HCT116 (cell line): ENCODE data around the gene FYCO1. TPM values are rescaled to one million over a fixed set of nuclear protein-coding genes. Genes with fewer than 3 reads are reported as not detected.

Experiments
- ATAC-seq: fragments of 200-7000 bp; cut with Tn5 transposase; 2 replicates; pipeline ENCODE4 v1.9.1; 2020; ENCODE audit warnings: mild to moderate bottlenecking, moderate library complexity
- BruUV-seq: library from RNA; stranded (reverse); fragments of 400-500 nt; replicated peaks from 2 replicates; lab custom pipeline; 2021; lab: Mats Ljungman, UMichigan
- CTCF ChIA-PET: fragments of 300-600 bp; sonication (Branson Sonifier 250); formaldehyde crosslinking; loops from one replicate; lab custom pipeline; 2021; ENCODE audit warnings: antibody characterized with exemption; lab: Charles Lee
- POLR2A ChIA-PET: fragments of 300-600, 350-600 bp; sonication (Branson Sonifier 250); formaldehyde crosslinking; loops from one replicate; lab custom pipeline; 2021; ENCODE audit warnings: antibody characterized with exemption; lab: Charles Lee
- RAD21 ChIA-PET, 2 experiments: fragments of 300-600 bp; sonication (Branson Sonifier 250); formaldehyde crosslinking; loops; one replicate each; lab custom pipeline; 2023; ENCODE audit warnings: low total read pairs in 2 of 2; ENCODE audit not compliant: uncharacterized antibody in 2 of 2, unreplicated experiment in 2 of 2, low non-redundant PET in 1 of 2; lab: Charles Lee
- DNase-seq: peaks from one replicate; pipeline ENCODE4 v3.0.0-alpha.2; 2010; ENCODE audit warnings: low read depth, low spot score
- H2AFZ ChIP-seq: fragments of 200-600 bp; shearing (Covaris generic), sonication (generic); 2 replicates; pipeline ENCODE4 v1.6.1; 2017; ENCODE audit warnings: low read depth, mixed run types, mixed read lengths, antibody characterized with exemption, low read length; ENCODE audit not compliant: poor library complexity, severe bottlenecking
- H3K27ac ChIP-seq: 2 replicates; pipeline ENCODE4 v1.5.1; 2012; ENCODE audit warnings: low read depth, low read length
- H3K27me3 ChIP-seq: fragments of 200-600 bp; sonication (generic); 2 replicates; pipeline ENCODE4 v1.6.1; 2016; ENCODE audit warnings: mixed run types, low read length, mixed read lengths; ENCODE audit not compliant: insufficient read depth
- H3K36me3 ChIP-seq, 2 experiments: fragments of 200-500 bp in 1 of 2; fragments of 200-600 bp in 1 of 2; sonication (Bioruptor generic) in 1 of 2; sonication (generic) in 1 of 2; 2 replicates each; pipeline versions ENCODE4 v1.5.1 to v1.6.1; 2014 to 2016; ENCODE audit warnings: low read length in 2 of 2, inconsistent platforms in 1 of 2, mixed read lengths in 1 of 2, mixed run types in 1 of 2; ENCODE audit not compliant: insufficient read depth in 2 of 2, control insufficient read depth in 1 of 2
- H3K4me1 ChIP-seq, 2 experiments: fragments of 200-600 bp in 1 of 2; sonication (generic) in 1 of 2; 2 replicates each; pipeline versions ENCODE4 v1.5.1 to v1.6.1; 2012 to 2017; ENCODE audit warnings: low read length in 2 of 2, inconsistent platforms in 1 of 2, mild to moderate bottlenecking in 1 of 2, mixed read lengths in 1 of 2, mixed run types in 1 of 2, moderate library complexity in 1 of 2; ENCODE audit not compliant: insufficient read depth in 2 of 2, control insufficient read depth in 1 of 2
- H3K4me2 ChIP-seq: fragments of 200-600 bp; sonication (generic); 2 replicates; pipeline ENCODE4 v1.6.1; 2017; ENCODE audit warnings: mixed run types, low read length, mixed read lengths
- H3K4me3 ChIP-seq, 2 experiments: fragments of 200-600 bp in 1 of 2; sonication (generic) in 1 of 2; replicated peaks in 1 of 2; 2 replicates each; pipeline ENCODE4 v1.5.1; 2011 to 2016; ENCODE audit warnings: low read length in 2 of 2, control low read depth in 1 of 2, low read depth in 1 of 2, mild to moderate bottlenecking in 1 of 2, mixed read lengths in 1 of 2, mixed run types in 1 of 2
- H3K79me2 ChIP-seq: fragments of 200-600 bp; sonication (generic); 2 replicates; pipeline ENCODE4 v1.6.1; 2017; ENCODE audit warnings: mild to moderate bottlenecking, mixed run types, low read length, moderate library complexity, mixed read lengths; ENCODE audit not compliant: insufficient read depth
- H3K9ac ChIP-seq: fragments of 200-600 bp; sonication (generic); 2 replicates; pipeline ENCODE4 v1.6.1; 2016; ENCODE audit warnings: low read length, mixed read lengths
- H3K9me2 ChIP-seq: fragments of 200-600 bp; sonication (generic), shearing (Covaris generic); 2 replicates; pipeline ENCODE4 v1.6.1; 2017; ENCODE audit warnings: mixed run types, mild to moderate bottlenecking, moderate library complexity; ENCODE audit not compliant: insufficient read depth
- H3K9me3 ChIP-seq, 2 experiments: fragments of 200-500 bp in 1 of 2; fragments of 200-600 bp in 1 of 2; sonication (Bioruptor generic) in 1 of 2; sonication (generic) in 1 of 2; 2 replicates each; pipeline ENCODE4 v1.6.1; 2014 to 2017; ENCODE audit warnings: low read length in 2 of 2, mixed read lengths in 2 of 2, inconsistent platforms in 1 of 2, low read depth in 1 of 2, mild to moderate bottlenecking in 1 of 2, mixed run types in 1 of 2, moderate library complexity in 1 of 2; ENCODE audit not compliant: control insufficient read depth in 1 of 2, insufficient read depth in 1 of 2
- H4K20me1 ChIP-seq: fragments of 200-600 bp; sonication (generic), shearing (Covaris generic); 2 replicates; pipeline ENCODE4 v1.6.1; 2017; ENCODE audit warnings: mixed run types, mild to moderate bottlenecking, moderate library complexity; ENCODE audit not compliant: insufficient read depth
- EGR1 ChIP-seq: IDR thresholded peaks from 2 replicates; pipeline ENCODE4 v1.6.1; 2012; ENCODE audit warnings: low read depth
- ELF1 ChIP-seq: IDR thresholded peaks from 2 replicates; pipeline ENCODE4 v1.6.1; 2012; ENCODE audit warnings: low read depth, borderline replicate concordance
- JUND ChIP-seq: IDR thresholded peaks from 2 replicates; pipeline ENCODE4 v1.6.1; 2012
- MAX ChIP-seq: IDR thresholded peaks from 2 replicates; pipeline ENCODE4 v1.6.1; 2012
- POLR2A ChIP-seq: IDR thresholded peaks from 2 replicates; pipeline ENCODE4 v1.7.0; 2011; ENCODE audit warnings: borderline replicate concordance; ENCODE audit not compliant: insufficient read depth, insufficient read length; ENCODE audit errors: extremely low read depth
- POLR2AphosphoS5 ChIP-seq: IDR thresholded peaks from 2 replicates; pipeline ENCODE4 v1.6.1; 2011; ENCODE audit warnings: mild to moderate bottlenecking, low read depth, low read length, moderate library complexity
- SIN3A ChIP-seq: IDR thresholded peaks from 2 replicates; pipeline ENCODE4 v1.6.1; 2012; ENCODE audit warnings: low read depth
- SRF ChIP-seq: IDR thresholded peaks from 2 replicates; pipeline ENCODE4 v1.6.1; 2012; ENCODE audit warnings: low read depth
- TCF7L2 ChIP-seq: IDR thresholded peaks from 2 replicates; pipeline ENCODE4 v1.7.0; 2011; ENCODE audit warnings: borderline replicate concordance, inconsistent platforms; ENCODE audit not compliant: insufficient read depth, insufficient read length; ENCODE audit errors: extremely low read depth
- intact Hi-C: fragments of 100-400 bp; cut with micrococcal nuclease; formaldehyde crosslinking; loops from 2 replicates; pipeline ENCODE4 v1.10.0; 2022
- total RNA-seq: library from RNA; stranded (reverse); gene quantifications from one replicate; pipeline ENCODE4 v1.2.1, GENCODE V29; 2021; ENCODE audit not compliant: unreplicated experiment
- TF ChIP-seq, protein P1 (sequence below): IDR thresholded peaks from 2 replicates; pipeline ENCODE4 v1.6.1; 2012; ENCODE audit warnings: low read depth

The FYCO1 gene
- total RNA-seq, 1 experiment from 2014 or later, result 15.8 TPM

- H3K4me1 ChIP-seq, result no peaks in the 10 kb centered on the region
- H3K27ac ChIP-seq, result no peak overlapping the region
- CTCF ChIA-PET, result no interaction called here
- H3K4me3 ChIP-seq, result no peak overlapping the region
- H3K79me2 ChIP-seq, result no peaks in the 10 kb centered on the region
- no peak for DNase-seq
- H3K9me2 ChIP-seq, result no peaks in the 10 kb centered on the region
- intact Hi-C loops, result no loop called here
- POLR2A ChIA-PET, result no interaction called here
- RAD21 ChIA-PET, result no interaction called here
- H3K36me3 ChIP-seq, result no peaks in the 10 kb centered on the region
- H3K27me3 ChIP-seq, result no peaks in the 10 kb centered on the region
- no peak overlapping the region for H3K9ac ChIP-seq
- no peak for TF ChIP-seq POLR2AphosphoS5
- TF ChIP-seq EGR1, result no peak
- no peak for TF ChIP-seq SRF
- no peak for TF ChIP-seq TCF7L2
- no peak for TF ChIP-seq ELF1
- no peak for TF ChIP-seq MAX
- no peak for TF ChIP-seq POLR2A
- TF ChIP-seq SIN3A, result no peak
- no peak for TF ChIP-seq JUND
- TF ChIP-seq, protein P1, sequence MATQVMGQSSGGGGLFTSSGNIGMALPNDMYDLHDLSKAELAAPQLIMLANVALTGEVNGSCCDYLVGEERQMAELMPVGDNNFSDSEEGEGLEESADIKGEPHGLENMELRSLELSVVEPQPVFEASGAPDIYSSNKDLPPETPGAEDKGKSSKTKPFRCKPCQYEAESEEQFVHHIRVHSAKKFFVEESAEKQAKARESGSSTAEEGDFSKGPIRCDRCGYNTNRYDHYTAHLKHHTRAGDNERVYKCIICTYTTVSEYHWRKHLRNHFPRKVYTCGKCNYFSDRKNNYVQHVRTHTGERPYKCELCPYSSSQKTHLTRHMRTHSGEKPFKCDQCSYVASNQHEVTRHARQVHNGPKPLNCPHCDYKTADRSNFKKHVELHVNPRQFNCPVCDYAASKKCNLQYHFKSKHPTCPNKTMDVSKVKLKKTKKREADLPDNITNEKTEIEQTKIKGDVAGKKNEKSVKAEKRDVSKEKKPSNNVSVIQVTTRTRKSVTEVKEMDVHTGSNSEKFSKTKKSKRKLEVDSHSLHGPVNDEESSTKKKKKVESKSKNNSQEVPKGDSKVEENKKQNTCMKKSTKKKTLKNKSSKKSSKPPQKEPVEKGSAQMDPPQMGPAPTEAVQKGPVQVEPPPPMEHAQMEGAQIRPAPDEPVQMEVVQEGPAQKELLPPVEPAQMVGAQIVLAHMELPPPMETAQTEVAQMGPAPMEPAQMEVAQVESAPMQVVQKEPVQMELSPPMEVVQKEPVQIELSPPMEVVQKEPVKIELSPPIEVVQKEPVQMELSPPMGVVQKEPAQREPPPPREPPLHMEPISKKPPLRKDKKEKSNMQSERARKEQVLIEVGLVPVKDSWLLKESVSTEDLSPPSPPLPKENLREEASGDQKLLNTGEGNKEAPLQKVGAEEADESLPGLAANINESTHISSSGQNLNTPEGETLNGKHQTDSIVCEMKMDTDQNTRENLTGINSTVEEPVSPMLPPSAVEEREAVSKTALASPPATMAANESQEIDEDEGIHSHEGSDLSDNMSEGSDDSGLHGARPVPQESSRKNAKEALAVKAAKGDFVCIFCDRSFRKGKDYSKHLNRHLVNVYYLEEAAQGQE, result no peak
- H3K4me2 ChIP-seq, result no peak overlapping the region
- BruUV-seq, result no TSS peak
- no peak overlapping the region for H2AFZ ChIP-seq
- no peaks in the 10 kb centered on the region for H3K9me3 ChIP-seq
- no peak for ATAC-seq
- H4K20me1 ChIP-seq, result no peaks in the 10 kb centered on the region
Observed at GRCh38 chr3:45904931-45905330, 90.7 kb downstream of the FYCO1 start.
